Mammary epithelial cell (primary cell): ENCODE data around the gene TIMM44.

Source experiments
- CTCF ChIP-seq, 2 donors: IDR thresholded peaks in 1 of 2; conservative IDR thresholded peaks in 1 of 2; 2 replicates each; pipeline ENCODE4 v1.5.1; 2011 to 2012; ENCODE audit warnings: inconsistent platforms in 2 of 2, low read length in 2 of 2, mild to moderate bottlenecking in 2 of 2, control low read depth in 1 of 2, low read depth in 1 of 2; ENCODE audit not compliant: insufficient read depth in 1 of 2; ENCODE audit errors: extremely low read depth in 1 of 2
- EZH2 ChIP-seq: IDR thresholded peaks from 2 replicates; pipeline ENCODE4 v1.6.1; 2012; ENCODE audit warnings: low read length, inconsistent platforms, borderline replicate concordance

- no peak for TF ChIP-seq CTCF (conservative IDR thresholded peaks at IDR 0.05 in 1 of 2, IDR thresholded peaks at IDR 0.05 in 1 of 2; ENCODE audit: extremely low read depth in 1 of 2, insufficient read depth in 1 of 2, low read depth in 1 of 2, low read length in 2 of 2)
- TF ChIP-seq EZH2: peak; percentile 29
Measured at GRCh38 chr19:7915250-7916102, 28.0 kb downstream of the TIMM44 start.
